ENCODE results near the gene STEAP1.

STEAP1 gene

GRCh38 chr7:90167361-90167760 is 13.1 kb downstream of the STEAP1 start:
- DNase-seq (ENCODE audit: low spot score): no peak
- in situ Hi-C loops (cut with MboI; ENCODE audit: low sequenced_read_pairs, unreplicated experiment): loop anchor here (10.0 kb wide), 2 partner anchors 77 to 257 kb away; partner anchors contain the start of gene CFAP69
- no peak for TF ChIP-seq CTCF (IDR thresholded peaks at IDR 0.05; ENCODE audit: borderline replicate concordance, control extremely low read depth, extremely low read depth, insufficient read depth, missing control alignments)

DNA sequence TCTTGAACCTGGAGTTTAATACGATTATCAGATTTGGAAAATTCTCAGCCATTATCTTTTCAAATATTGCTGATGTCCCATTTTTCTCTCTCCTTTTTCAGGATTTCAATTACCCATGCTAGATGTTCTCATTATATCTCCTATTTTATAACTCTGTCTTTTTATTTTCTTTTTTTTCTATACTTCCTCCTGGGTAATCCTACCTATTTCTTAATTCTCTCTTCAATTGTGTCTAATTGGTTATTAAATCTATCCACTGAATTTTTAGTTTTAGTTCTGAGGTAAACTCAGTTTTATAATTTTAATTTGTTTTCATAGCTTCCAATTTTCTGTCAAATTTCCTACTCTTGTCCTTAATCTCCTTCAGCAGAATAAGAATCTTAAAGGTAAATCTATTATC is 15.6 kb downstream of the STEAP1 start:
- DNase-seq (ENCODE audit: low spot score): no peak
- in situ Hi-C loops (cut with MboI; ENCODE audit: low sequenced_read_pairs, unreplicated experiment): loop anchor here (10.0 kb wide), 2 partner anchors 75 to 255 kb away; partner anchors contain the start of gene CFAP69
- TF ChIP-seq CTCF (IDR thresholded peaks at IDR 0.05; ENCODE audit: borderline replicate concordance, control extremely low read depth, extremely low read depth, insufficient read depth, missing control alignments): no peak

GRCh38 chr7:90172121-90172520 is 17.9 kb downstream of the STEAP1 start:
- in situ Hi-C loops (cut with MboI; ENCODE audit: low sequenced_read_pairs, unreplicated experiment): no loop called here
- TF ChIP-seq CTCF (IDR thresholded peaks at IDR 0.05; ENCODE audit: borderline replicate concordance, control extremely low read depth, extremely low read depth, insufficient read depth, missing control alignments): no peak
- DNase-seq (ENCODE audit: low spot score): no peak

DNA sequence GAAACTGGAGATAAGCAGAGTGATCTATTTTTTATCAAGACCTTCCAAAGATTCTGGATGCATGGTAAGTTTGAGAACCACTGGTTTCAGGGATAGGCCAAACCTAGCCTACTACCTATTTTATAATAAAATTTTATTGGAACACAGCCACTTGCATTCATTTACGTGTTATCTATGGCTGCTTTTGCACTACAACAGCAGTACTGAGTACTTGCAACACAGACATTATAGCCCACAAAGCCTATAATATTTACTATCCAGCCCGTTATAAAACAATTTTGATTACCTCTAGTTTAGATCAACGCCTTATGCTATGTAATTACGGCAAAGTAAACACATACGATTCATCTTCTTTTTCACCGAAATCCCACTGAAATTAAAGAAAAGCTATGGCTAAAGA is 18.4 kb downstream of the STEAP1 start:
- in situ Hi-C loops (cut with MboI; ENCODE audit: low sequenced_read_pairs, unreplicated experiment): no loop called here
- no peak for TF ChIP-seq CTCF (IDR thresholded peaks at IDR 0.05; ENCODE audit: borderline replicate concordance, control extremely low read depth, extremely low read depth, insufficient read depth, missing control alignments)
- no peak for DNase-seq (ENCODE audit: low spot score)

DNA sequence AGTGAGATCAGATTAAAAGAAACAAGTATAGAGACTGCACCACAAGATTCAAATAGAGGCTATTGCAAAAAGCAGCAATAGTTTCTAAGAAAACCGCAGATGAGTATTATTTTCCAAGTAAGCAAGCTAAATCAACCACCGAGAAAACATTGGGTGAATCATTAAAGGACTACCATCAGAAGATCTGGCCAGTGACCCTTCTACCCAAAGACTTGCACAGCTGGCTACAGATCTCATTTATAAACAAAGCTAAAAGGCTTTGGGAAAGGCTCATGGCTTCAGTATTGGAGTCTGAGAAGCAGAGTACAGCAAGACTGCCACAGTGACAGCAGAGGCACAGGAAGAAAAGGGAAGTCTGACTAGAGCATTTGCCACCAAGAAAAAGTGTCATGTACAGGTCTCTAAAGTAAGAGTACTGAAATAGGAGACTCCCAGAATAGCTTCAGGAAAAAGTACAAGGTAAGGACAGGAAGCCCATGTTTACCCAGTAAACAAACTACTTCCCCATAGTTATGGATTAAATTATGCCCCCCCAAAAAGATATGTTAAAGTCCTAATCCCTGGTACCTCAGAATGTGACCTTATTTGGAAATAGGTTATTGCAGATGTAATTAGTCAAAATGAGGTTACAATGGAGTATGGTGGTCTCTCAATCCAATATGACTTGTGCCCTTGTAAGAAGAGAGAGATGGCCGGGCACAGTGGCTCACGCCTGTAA is 19.0 kb downstream of the STEAP1 start:
- DNase-seq (ENCODE audit: low spot score): peak; percentile 36
- TF ChIP-seq CTCF (IDR thresholded peaks at IDR 0.05; ENCODE audit: borderline replicate concordance, control extremely low read depth, extremely low read depth, insufficient read depth, missing control alignments): no peak
- in situ Hi-C loops (cut with MboI; ENCODE audit: low sequenced_read_pairs, unreplicated experiment): no loop called here

GRCh38 chr7:90175667-90176066 is 21.4 kb downstream of the STEAP1 start:
- in situ Hi-C loops (cut with MboI; ENCODE audit: low sequenced_read_pairs, unreplicated experiment): no loop called here
- no peak for DNase-seq (ENCODE audit: low spot score)
- no peak for TF ChIP-seq CTCF (IDR thresholded peaks at IDR 0.05; ENCODE audit: borderline replicate concordance, control extremely low read depth, extremely low read depth, insufficient read depth, missing control alignments)
